K562 (cell line): ENCODE data around the gene ADAM23. TPM values are rescaled to one million over a fixed set of nuclear protein-coding genes. Genes with fewer than 3 reads are reported as not detected.

Experiments
- ATAC-seq: fragments of 200-7000 bp; cut with Tn5 transposase; 3 replicates; pipeline ENCODE4 v1.9.1; 2020; ENCODE audit warnings: moderate library complexity
- BruUV-seq: library from RNA; stranded (reverse); fragments of 400-500 nt; replicated peaks from 2 replicates; lab custom pipeline; 2021; lab: Mats Ljungman, UMichigan
- CTCF ChIA-PET: fragments of 300-600 bp; formaldehyde crosslinking; extraction: SDS; loops from one replicate; lab custom pipeline; 2021; ENCODE audit warnings: low intra/inter-chr PET ratio; lab: Yijun Ruan, JAX
- POLR2A ChIA-PET: fragments of 300-600, 350-650 bp; sonication (Branson Sonifier 250); formaldehyde crosslinking; extraction: SDS; loops from one replicate; lab custom pipeline; 2021; ENCODE audit warnings: antibody characterized with exemption, inconsistent platforms; lab: Yijun Ruan, JAX
- DNase-seq, 4 experiments: peaks; one replicate each; pipeline versions ENCODE4 v3.0.0 to v3.0.0-alpha.2; 2011 to 2018; ENCODE audit warnings: low spot score in 3 of 4, mixed read lengths in 3 of 4; ENCODE audit errors: extremely low read depth in 1 of 4
- FAIRE-seq: peaks from 2 replicates; lab custom pipeline; 2011; peaks lifted over from hg19 to GRCh38; lab: Jason Lieb, UNC
- H2AFZ ChIP-seq: 2 replicates; pipeline ENCODE4 v1.6.0; 2011; ENCODE audit warnings: low read depth, low read length, control low read depth, inconsistent platforms
- H3K27ac ChIP-seq: fragments of 200-600 bp; 3 replicates; pipeline ENCODE4 v1.8.0; 2011; ENCODE audit warnings: low read depth, mild to moderate bottlenecking, control low read depth, inconsistent platforms, low read length, moderate library complexity, mixed read lengths; ENCODE audit errors: extremely low read depth
- H3K27me3 ChIP-seq, 2 experiments: fragments of 300-600 bp in 1 of 2; 2 replicates in 1 of 2; 3 replicates in 1 of 2; pipeline versions ENCODE4 v1.6.0 to v1.8.0; 2011; ENCODE audit warnings: inconsistent platforms in 2 of 2, low read length in 2 of 2, mild to moderate bottlenecking in 1 of 2, mixed read lengths in 1 of 2, moderate library complexity in 1 of 2; ENCODE audit not compliant: control insufficient read depth in 2 of 2, insufficient read depth in 2 of 2
- H3K36me3 ChIP-seq: fragments of 300-600 bp; 3 replicates; pipeline ENCODE4 v1.8.0; 2011; ENCODE audit warnings: mild to moderate bottlenecking, low read length, inconsistent platforms; ENCODE audit not compliant: control insufficient read depth, insufficient read depth
- H3K4me1 ChIP-seq, 2 experiments: fragments of 200-600 bp in 1 of 2; replicated peaks in 1 of 2; 2 replicates in 1 of 2; 3 replicates in 1 of 2; pipeline versions ENCODE4 v1.5.1 to v1.8.0; 2011; ENCODE audit warnings: inconsistent platforms in 2 of 2, low read length in 2 of 2, mild to moderate bottlenecking in 1 of 2, mixed read lengths in 1 of 2, moderate library complexity in 1 of 2; ENCODE audit not compliant: control insufficient read depth in 2 of 2, insufficient read depth in 2 of 2
- H3K4me2 ChIP-seq: 2 replicates; pipeline ENCODE4 v1.6.1; 2011; ENCODE audit warnings: low read length, control low read depth, inconsistent platforms, mixed read lengths; ENCODE audit not compliant: insufficient read depth
- H3K4me3 ChIP-seq: fragments of 200-600 bp; sonication (generic), shearing (Covaris generic); 2 replicates; pipeline ENCODE4 v1.5.1; 2016; ENCODE audit warnings: control low read depth, inconsistent platforms
- H3K79me2 ChIP-seq: fragments of 200-600 bp; 3 replicates; pipeline ENCODE4 v1.8.0; 2011; ENCODE audit warnings: low read length, inconsistent platforms; ENCODE audit not compliant: control insufficient read depth, insufficient read depth
- H3K9ac ChIP-seq, 2 experiments: 2 replicates each; pipeline versions ENCODE4 v1.6.0 to v1.6.1; 2011; ENCODE audit warnings: low read depth in 2 of 2, low read length in 2 of 2, control low read depth in 1 of 2, inconsistent platforms in 1 of 2, mild to moderate bottlenecking in 1 of 2, mixed read lengths in 1 of 2; ENCODE audit not compliant: insufficient read depth in 1 of 2
- H3K9me1 ChIP-seq: one replicate; pipeline ENCODE4 v1.6.0; 2011; ENCODE audit warnings: inconsistent platforms, mild to moderate bottlenecking, low read length, moderate library complexity; ENCODE audit not compliant: control insufficient read depth, insufficient read depth
- H3K9me3 ChIP-seq: replicated peaks from 2 replicates; pipeline ENCODE4 v1.5.1; 2011; ENCODE audit warnings: low read depth, low read length, inconsistent platforms; ENCODE audit not compliant: control insufficient read depth, insufficient read depth
- H4K20me1 ChIP-seq: replicated peaks from 2 replicates; pipeline ENCODE4 v1.6.1; 2011; ENCODE audit warnings: low read length, inconsistent platforms, mixed read lengths; ENCODE audit not compliant: control insufficient read depth, insufficient read depth
- CBX2 ChIP-seq: fragments of 200-600 bp; sonication (generic); IDR thresholded peaks from one replicate; pipeline ENCODE4 v1.6.1; 2012; ENCODE audit warnings: mild to moderate bottlenecking, low read length, inconsistent platforms; ENCODE audit not compliant: insufficient read depth, poor library complexity, severe bottlenecking
- ELK3 ChIP-seq: fragments of 450-650 bp; formaldehyde crosslinking; IDR thresholded peaks from 2 replicates; pipeline ENCODE4 v1.4.0; 2020; ENCODE audit warnings: mild to moderate bottlenecking
- ETV5 ChIP-seq: sonication (generic); formaldehyde crosslinking; IDR thresholded peaks from 2 replicates; pipeline ENCODE4 v1.4.0; 2020; ENCODE audit warnings: low read depth, mild to moderate bottlenecking, missing genetic modification reagents
- KHSRP ChIP-seq: fragments of 450-650 bp; IDR thresholded peaks from 2 replicates; pipeline ENCODE4 v1.6.1; 2017
- NFE2L1 ChIP-seq: fragments of 450-650 bp; IDR thresholded peaks from 2 replicates; pipeline ENCODE4 v1.6.1; 2016; ENCODE audit warnings: missing genetic modification characterization, low read depth, mild to moderate bottlenecking, missing compliant biosample characterization, moderate library complexity, borderline replicate concordance
- NFIC ChIP-seq: fragments of 450-650 bp; IDR thresholded peaks from 2 replicates; pipeline ENCODE4 v1.6.1; 2017; ENCODE audit warnings: mild to moderate bottlenecking, inconsistent platforms
- POU5F1 ChIP-seq: fragments of 150-350 bp; IDR thresholded peaks from 2 replicates; pipeline ENCODE4 v1.6.1; 2014; ENCODE audit warnings: borderline replicate concordance, low read length, low read depth, mild to moderate bottlenecking; ENCODE audit not compliant: partially characterized antibody
- RBFOX2 ChIP-seq: fragments of 200-400 bp; formaldehyde crosslinking; IDR thresholded peaks from 2 replicates; pipeline ENCODE4 v1.6.1; 2017; ENCODE audit warnings: low read depth, mild to moderate bottlenecking, low read length, moderate library complexity
- STAG1 ChIP-seq: sonication (generic); formaldehyde crosslinking; IDR thresholded peaks from 2 replicates; pipeline ENCODE4 v1.5.0; 2020; ENCODE audit warnings: missing genetic modification reagents, borderline replicate concordance
- ZNF561 ChIP-seq: fragments of 450-650 bp; formaldehyde crosslinking; conservative IDR thresholded peaks from 2 replicates; pipeline ENCODE4 v1.4.0; 2020; ENCODE audit warnings: mild to moderate bottlenecking, moderate library complexity
- WGBS: fragments of 100-300 bp; shearing (Covaris generic); methylation state at CpG from one replicate; pipeline ENCODE4 v1.1.6; 2016; ENCODE audit warnings: low coverage, mixed read lengths; ENCODE audit not compliant: insufficient coverage; ENCODE audit errors: missing lambda C conversion rate; 5-methylcytosine and 5-hydroxymethylcytosine counted together
- in situ Hi-C: fragments of 300-500 bp; cut with MboI; formaldehyde crosslinking; loops from 4 replicates; pipeline ENCODE4 v1.15.0; 2018; ENCODE audit warnings: inconsistent platforms, mixed read lengths
- intact Hi-C: fragments of 100-400 bp; cut with micrococcal nuclease; formaldehyde crosslinking; loops from 2 replicates; pipeline ENCODE4 v1.14.2; 2022
- polyA plus RNA-seq, 8 experiments: library from polyadenylated mRNA; depleted of rRNA in 4 of 8; stranded (reverse) in 5 of 8; unstranded in 3 of 8; fragments of >200 nt; fragmentation: Nextera tagmentation in 2 of 8; fragmentation: Illumina TruSeq in 1 of 8; extraction: Ambion mirVana in 2 of 8; extraction: Trizol in 1 of 8; gene quantifications; 2 replicates each; pipeline versions ENCODE4 v1.2.1 to v1.2.3, GENCODE V29; 2011 to 2014; ENCODE audit warnings: inconsistent platforms in 1 of 8, missing spikeins in 1 of 8
- total RNA-seq, 7 experiments: library from RNA; depleted of rRNA in 6 of 7; stranded (reverse); fragments of >200 nt in 6 of 7; fragmentation: Illumina TruSeq in 2 of 7; extraction: Trizol in 2 of 7; gene quantifications; 2 replicates each; pipeline versions ENCODE4 v1.2.1 to v1.2.3, GENCODE V29; 2011 to 2021; ENCODE audit warnings: low replicate concordance in 1 of 7
- TF ChIP-seq, protein P1 (sequence below), 2 experiments: fragments of 450-650 bp in 1 of 2; sonication (generic) in 1 of 2; formaldehyde crosslinking in 1 of 2; IDR thresholded peaks in 1 of 2; conservative IDR thresholded peaks in 1 of 2; 2 replicates each; pipeline versions ENCODE4 v1.6.1 to v1.8.1; 2016 to 2023; ENCODE audit warnings: mild to moderate bottlenecking in 2 of 2, moderate library complexity in 2 of 2, inconsistent platforms in 1 of 2, missing genetic modification reagents in 1 of 2
- TF ChIP-seq, protein P2 (sequence below): fragments of 450-650 bp; formaldehyde crosslinking; IDR thresholded peaks from 2 replicates; pipeline ENCODE4 v1.4.0; 2022; ENCODE audit warnings: missing genetic modification characterization
- TF ChIP-seq, protein P3 (sequence below): fragments of 450-650 bp; IDR thresholded peaks from 2 replicates; pipeline ENCODE4 v1.6.1; 2016; ENCODE audit warnings: low read depth, mild to moderate bottlenecking, moderate library complexity
- TF ChIP-seq, protein P4 (sequence below): sonication (generic); formaldehyde crosslinking; IDR thresholded peaks from 2 replicates; pipeline ENCODE4 v1.8.1; 2023; ENCODE audit warnings: mild to moderate bottlenecking, missing genetic modification reagents

Gene ADAM23
- total and polyA plus RNA-seq, 9 of the 15 experiments (the other 6 are each of a cell fraction or from before 2014, with no cell fraction given) = 0.02 TPM; not detected in 8

DNA sequence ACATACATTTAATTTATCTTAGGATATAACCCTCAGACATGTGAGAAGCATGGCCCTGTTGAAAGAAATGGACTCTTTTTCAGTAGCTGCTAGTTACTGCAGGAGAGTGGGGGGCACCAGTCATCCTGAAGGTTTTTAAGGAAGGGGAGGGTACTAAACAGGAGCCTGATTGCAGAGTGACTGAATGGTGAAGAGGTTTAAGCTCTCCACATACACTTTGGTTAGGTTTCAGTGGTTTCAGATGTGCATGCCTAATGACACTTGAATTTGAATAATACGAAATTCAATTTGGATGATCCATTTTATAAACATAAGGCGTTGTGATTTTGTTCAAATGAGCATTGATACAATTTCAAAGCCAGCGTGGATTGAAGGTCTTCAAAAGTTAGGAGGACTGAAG, 188.0 kb downstream of the ADAM23 start:
- in situ Hi-C loops = no loop called here
- Histone ChIP-seq H3K4me1 (no peaks in the 10 kb centered on the region), H3K9ac (no peak overlapping the region), H3K9me1 (no peaks in the 10 kb centered on the region), H3K79me2 (no peaks in the 10 kb centered on the region), H4K20me1 (no peaks in the 10 kb centered on the region), H3K27ac (no peak overlapping the region), H3K36me3 (no peaks in the 10 kb centered on the region), H3K27me3 (no peaks in the 10 kb centered on the region), H3K4me3 (no peak overlapping the region), H3K4me2 (no peak overlapping the region), H2AFZ (no peak overlapping the region), H3K9me3 (no peaks in the 10 kb centered on the region)
- no peak for FAIRE-seq
- no peak for DNase-seq
- TF ChIP-seq, protein P1, sequence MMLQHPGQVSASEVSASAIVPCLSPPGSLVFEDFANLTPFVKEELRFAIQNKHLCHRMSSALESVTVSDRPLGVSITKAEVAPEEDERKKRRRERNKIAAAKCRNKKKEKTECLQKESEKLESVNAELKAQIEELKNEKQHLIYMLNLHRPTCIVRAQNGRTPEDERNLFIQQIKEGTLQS (IDR thresholded peaks at IDR 0.05) = no peak
- TF ChIP-seq, protein P1 (CRISPR knock-in tag; conservative IDR thresholded peaks at IDR 0.05) = no peak
- TF ChIP-seq, protein P2, sequence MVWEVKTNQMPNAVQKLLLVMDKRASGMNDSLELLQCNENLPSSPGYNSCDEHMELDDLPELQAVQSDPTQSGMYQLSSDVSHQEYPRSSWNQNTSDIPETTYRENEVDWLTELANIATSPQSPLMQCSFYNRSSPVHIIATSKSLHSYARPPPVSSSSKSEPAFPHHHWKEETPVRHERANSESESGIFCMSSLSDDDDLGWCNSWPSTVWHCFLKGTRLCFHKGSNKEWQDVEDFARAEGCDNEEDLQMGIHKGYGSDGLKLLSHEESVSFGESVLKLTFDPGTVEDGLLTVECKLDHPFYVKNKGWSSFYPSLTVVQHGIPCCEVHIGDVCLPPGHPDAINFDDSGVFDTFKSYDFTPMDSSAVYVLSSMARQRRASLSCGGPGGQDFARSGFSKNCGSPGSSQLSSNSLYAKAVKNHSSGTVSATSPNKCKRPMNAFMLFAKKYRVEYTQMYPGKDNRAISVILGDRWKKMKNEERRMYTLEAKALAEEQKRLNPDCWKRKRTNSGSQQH (CRISPR knock-in tag) = no peak
- TF ChIP-seq KHSRP (no peak), POU5F1 (no peak), ZNF561 (no peak), NFIC (no peak), STAG1 (CRISPR knock-in tag) (no peak), CBX2 (no peak), ETV5 (CRISPR knock-in tag) (no peak), RBFOX2 (no peak), ELK3 (CRISPR knock-in tag) (no peak), NFE2L1 (tag) (no peak)
- TF ChIP-seq, protein P3, sequence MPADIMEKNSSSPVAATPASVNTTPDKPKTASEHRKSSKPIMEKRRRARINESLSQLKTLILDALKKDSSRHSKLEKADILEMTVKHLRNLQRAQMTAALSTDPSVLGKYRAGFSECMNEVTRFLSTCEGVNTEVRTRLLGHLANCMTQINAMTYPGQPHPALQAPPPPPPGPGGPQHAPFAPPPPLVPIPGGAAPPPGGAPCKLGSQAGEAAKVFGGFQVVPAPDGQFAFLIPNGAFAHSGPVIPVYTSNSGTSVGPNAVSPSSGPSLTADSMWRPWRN = no peak
- TF ChIP-seq, protein P4, sequence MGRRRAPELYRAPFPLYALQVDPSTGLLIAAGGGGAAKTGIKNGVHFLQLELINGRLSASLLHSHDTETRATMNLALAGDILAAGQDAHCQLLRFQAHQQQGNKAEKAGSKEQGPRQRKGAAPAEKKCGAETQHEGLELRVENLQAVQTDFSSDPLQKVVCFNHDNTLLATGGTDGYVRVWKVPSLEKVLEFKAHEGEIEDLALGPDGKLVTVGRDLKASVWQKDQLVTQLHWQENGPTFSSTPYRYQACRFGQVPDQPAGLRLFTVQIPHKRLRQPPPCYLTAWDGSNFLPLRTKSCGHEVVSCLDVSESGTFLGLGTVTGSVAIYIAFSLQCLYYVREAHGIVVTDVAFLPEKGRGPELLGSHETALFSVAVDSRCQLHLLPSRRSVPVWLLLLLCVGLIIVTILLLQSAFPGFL (CRISPR knock-in tag) = no peak
- intact Hi-C loops = no loop called here
- POLR2A ChIA-PET = no interaction called here
- BruUV-seq = no TSS peak
- no peak for ATAC-seq
- CTCF ChIA-PET = no interaction called here
- WGBS = 0% methylated on average over 3 of the region's 3 CpGs
